ENCODE data around the gene PCNT. TPM values are rescaled to one million over a fixed set of nuclear protein-coding genes. Genes with fewer than 3 reads are reported as not detected.
"Not testable (repeated sequence)": the region's sequence is repeated elsewhere in the genome, so short reads cannot be mapped to it uniquely, and the experiment has no call there.

PCNT gene
- total RNA-seq, 2 donors from 2014 or later = 52.8 to 63.4 TPM

DNA sequence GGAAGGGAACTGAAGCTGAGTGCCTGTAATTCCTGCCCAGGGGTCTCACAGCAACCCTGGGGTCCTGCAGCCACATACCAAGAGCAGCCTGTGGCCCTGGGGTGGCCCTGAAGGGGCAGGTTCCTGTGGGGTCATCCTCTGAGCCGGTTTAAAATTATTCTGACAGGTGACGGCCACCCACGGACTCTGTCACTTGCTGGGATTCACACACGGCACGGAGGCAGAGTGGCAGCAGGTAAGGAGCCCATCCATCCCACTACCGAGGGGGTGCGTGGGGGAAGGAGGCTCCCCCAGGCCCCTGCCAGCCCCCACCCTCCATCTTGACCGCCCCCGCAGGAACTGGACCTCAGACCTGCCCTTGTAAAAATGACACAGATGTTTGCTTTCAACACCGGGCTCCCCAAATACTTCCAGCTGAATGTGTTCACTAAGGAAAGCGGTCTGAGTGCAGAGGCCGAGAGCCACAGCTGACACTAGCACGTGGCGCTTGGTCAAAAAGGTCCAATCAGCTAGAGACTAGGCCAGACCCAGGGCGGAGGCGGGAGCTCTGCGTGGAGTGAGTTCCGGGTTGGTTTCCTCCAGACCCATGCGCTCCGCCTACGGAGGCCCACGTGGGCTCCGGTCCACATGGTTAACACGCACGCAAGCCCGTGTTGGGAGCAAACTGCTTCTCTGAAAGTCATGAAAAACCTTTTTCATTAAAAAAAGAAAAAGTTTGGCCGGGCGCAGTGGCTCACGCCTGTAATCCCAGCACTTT lies 27.8 kb upstream of the PCNT start:
- H3K36me3 Mint-ChIP-seq = peaks cover 7 to 33% of the 10 kb centered on the region in 2 donors
- H3K9me3 Mint-ChIP-seq = no peaks in the 10 kb centered on the region
- ATAC-seq (peak; percentile 61 to 95), DNase-seq (ENCODE audit: low spot score in 2 of 2) (peak; percentile 15 to 71)
- H3K27ac Mint-ChIP-seq = no peak overlapping the region

DNA sequence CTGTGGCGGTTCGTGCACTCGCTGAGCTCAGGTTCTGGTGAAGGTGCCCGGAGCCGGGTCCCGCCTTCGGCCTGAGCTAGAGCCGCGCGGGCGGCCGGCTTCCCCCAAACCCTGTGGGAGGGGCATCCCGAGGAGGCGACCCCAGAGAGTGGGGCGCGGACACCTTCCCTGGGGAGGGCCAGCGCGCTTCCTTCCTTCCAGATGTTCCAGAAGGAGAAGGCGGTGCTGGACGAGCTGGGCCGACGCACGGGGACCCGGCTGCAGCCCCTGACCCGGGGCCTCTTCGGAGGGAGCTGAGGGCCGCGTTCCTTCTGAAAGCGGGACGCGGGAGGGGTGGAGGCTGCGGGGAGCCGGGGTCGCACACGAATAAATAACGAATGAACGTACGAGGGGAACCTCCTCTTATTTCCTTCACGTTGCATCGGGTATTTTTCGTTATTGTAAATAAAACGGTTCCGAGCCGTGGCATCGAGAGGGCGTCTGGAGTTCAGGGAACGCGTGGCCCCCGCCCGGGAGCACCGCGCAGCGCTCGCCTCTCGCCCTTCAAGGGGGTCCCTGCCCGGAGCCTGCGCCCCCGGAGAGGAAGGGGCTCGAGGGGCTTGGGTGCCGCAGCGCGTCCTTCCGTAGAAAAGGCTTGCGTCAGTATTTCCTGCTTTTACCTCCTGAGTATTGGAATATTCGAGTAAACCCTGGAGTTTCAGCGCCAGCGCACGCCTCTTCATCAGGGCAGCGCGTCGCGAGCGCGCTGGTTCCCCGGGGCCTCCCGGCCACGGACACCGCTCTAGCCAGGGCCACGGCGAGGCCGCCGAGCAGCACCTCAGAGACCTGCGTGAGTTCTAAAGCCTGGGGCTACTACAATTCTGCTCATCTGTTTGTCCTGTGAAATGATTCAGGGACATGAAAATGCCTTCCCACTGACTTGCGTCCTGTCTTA lies 26.4 kb upstream of the PCNT start:
- DNase-seq (ENCODE audit: low spot score in 2 of 2) (no peak), ATAC-seq (peak; percentile 11 to 31)
- H3K27ac Mint-ChIP-seq = no peak overlapping the region
- H3K9me3 Mint-ChIP-seq = no peaks in the 10 kb centered on the region
- peaks cover 7 to 26% of the 10 kb centered on the region in 2 donors for H3K36me3 Mint-ChIP-seq

DNA sequence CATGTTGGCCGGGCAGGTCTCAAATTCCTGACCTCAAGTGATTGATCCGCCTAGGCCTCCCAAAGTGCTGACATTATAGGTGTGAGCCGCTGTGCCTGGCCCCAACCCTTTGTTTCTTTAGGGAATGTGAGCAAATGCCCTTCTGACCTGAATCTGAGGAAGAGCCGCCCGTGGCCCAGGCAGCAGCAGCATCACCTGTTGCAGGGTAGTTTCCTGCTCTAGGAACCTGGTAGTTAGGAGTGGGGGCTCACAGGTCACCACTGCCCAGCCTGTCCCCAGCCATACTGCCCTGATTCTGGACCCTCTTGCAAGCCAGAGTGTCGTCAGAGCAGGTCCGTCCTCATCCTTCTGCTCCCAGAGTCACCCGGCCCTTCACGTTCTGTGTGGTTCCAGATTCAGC lies 24.8 kb upstream of the PCNT start:
- H3K27ac Mint-ChIP-seq = no peak overlapping the region
- no peak for DNase-seq (ENCODE audit: low spot score in 2 of 2)
- H3K9me3 Mint-ChIP-seq = no peaks in the 10 kb centered on the region
- peaks cover 7 to 26% of the 10 kb centered on the region in 2 donors for H3K36me3 Mint-ChIP-seq
- no peak for ATAC-seq

DNA sequence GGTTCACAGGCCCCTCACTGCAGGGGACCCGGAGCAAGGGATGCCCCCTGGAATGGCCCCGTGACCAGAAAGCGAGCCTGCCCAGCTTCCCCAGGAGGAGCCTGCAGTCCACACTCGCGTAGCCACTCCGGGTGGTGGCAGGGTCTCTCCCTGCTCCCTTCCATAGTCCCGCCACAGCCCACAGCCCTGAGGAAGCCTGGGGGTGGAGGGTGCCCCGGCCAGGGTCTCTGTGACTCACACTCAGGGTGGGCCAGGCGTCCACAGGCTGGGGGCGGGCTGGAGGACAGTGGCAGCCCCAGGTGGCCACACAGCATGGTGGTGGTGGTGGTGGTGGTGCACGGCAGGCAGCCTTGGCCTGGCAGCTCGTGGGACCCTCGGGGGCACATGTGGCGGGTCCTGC lies 22.2 kb upstream of the PCNT start:
- Mint-ChIP-seq H3K27ac (no peak overlapping the region), H3K9me3 (no peaks in the 10 kb centered on the region), H3K36me3 (peaks cover 15 to 35% of the 10 kb centered on the region in 2 donors)
- no peak for ATAC-seq
- DNase-seq (ENCODE audit: low spot score in 2 of 2) = no peak

DNA sequence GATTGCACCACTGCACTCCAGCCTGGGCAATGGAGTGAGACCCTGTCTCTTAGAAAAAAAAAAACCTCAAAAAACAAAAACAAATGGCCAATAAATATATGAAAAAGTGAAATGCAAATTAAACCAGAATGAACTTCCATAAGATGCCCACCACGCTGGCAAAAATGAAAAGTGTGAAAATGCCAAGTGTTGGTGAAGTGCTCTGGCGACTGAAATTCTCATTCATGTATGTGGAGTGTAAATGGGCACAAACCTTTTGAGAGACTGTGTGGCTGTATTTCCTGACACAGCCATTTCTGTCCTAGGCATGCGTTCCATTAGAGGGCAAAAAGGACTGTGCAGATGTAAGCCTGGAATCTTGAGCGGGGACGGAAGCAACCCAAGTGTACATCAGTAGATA lies 19.5 kb upstream of the PCNT start:
- no peak overlapping the region for H3K27ac Mint-ChIP-seq
- ATAC-seq (no peak), DNase-seq (ENCODE audit: low spot score in 2 of 2) (no peak)
- peaks cover 12 to 23% of the 10 kb centered on the region in 2 donors for H3K36me3 Mint-ChIP-seq
- H3K9me3 Mint-ChIP-seq = no peaks in the 10 kb centered on the region

DNA sequence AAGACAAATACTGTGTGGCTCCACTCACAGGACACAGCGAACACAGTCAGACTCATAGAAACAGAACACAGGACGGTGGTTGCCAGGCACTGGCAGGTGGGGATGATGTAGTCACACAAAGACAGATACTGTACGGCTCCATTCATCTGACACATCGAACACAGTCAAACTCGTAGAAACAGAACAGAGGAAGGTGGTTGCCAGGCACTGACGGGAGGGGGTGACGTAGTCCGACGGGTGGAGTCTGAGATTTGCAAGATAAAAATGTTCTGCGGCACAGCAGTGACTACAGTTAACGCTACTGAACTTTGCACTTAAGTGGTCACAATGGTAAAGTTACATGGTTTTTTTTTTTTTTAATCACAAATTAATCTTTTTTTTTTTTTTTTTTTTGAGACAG lies 19.0 kb upstream of the PCNT start:
- Mint-ChIP-seq H3K27ac (no peak overlapping the region), H3K9me3 (no peaks in the 10 kb centered on the region), H3K36me3 (peaks cover 8 to 18% of the 10 kb centered on the region in 2 donors)
- ATAC-seq = peak; percentile 29 to 37
- DNase-seq (ENCODE audit: low spot score in 2 of 2) = no peak

DNA sequence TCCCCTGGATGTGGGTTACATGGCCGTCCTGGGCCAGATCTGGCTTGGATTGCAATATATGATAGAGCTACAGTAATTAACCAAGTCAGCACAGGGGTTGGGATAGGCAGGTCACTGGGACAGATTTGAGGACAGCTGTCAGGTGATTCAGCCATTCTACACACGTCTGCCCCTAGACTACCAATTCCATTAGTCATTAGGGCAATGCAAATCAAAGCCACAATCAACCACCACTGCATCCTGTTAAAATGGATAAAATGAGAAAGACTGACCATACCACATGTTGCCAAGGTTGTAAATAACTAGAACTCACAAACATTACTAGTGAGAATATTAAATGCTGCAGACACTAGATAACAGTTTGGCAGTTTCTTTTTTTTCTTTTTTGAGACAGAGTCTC lies 16.3 kb upstream of the PCNT start:
- ATAC-seq = peak; percentile 22 to 74
- Mint-ChIP-seq H3K9me3 (no peaks in the 10 kb centered on the region), H3K36me3 (peaks cover 8 to 17% of the 10 kb centered on the region in 2 donors), H3K27ac (peak overlapping the region in 1 of 2 donors; percentile 9)
- no peak for DNase-seq (ENCODE audit: low spot score in 2 of 2)

DNA sequence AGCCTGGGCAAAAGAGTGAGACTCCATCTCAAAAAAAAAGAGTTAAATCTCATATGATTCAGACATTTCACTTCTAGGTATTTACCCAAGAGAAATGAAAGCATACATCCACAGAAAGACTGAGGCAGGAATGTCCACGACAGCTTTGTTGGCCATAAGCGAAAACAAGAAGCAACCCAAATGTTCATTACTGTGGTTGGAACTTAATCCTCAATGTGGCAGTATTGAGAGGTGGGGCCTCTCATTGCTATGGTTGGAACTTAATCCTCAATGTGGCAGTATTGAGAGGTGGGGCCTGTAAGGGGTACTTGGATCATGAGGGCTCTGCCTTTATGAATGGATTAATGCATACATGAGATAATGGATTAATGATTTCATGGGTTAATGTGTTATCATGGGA lies 15.5 kb upstream of the PCNT start:
- H3K9me3 Mint-ChIP-seq = no peaks in the 10 kb centered on the region
- DNase-seq (ENCODE audit: low spot score in 2 of 2) = no peak
- H3K27ac Mint-ChIP-seq = no peak overlapping the region
- H3K36me3 Mint-ChIP-seq = peaks cover 8 to 21% of the 10 kb centered on the region in 2 donors
- ATAC-seq = no peak

DNA sequence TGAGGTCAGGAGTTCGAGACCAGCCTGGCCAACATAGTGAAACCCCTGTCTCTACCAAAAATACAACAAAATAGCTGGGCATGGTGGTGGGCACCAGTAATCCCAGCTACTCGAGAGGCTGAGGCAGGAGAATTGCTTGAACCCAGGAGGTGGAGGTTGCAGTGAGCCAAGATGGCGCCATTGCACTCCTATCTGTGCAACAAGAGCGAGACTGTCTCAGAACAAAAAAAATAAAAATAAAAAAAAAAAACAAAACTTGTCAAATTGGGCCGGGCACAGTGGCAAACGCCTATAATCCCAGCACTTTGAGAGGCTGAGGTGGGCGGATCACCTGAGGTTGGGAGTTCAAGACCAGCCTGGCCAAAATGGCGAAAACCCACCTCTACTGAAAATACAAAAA lies 13.7 kb upstream of the PCNT start:
- not testable (repeated sequence) for DNase-seq (ENCODE audit: low spot score in 2 of 2); H3K27ac Mint-ChIP-seq; ATAC-seq; H3K9me3 Mint-ChIP-seq
- peaks cover 0 to 12% of the 10 kb centered on the region in 2 donors for H3K36me3 Mint-ChIP-seq

DNA sequence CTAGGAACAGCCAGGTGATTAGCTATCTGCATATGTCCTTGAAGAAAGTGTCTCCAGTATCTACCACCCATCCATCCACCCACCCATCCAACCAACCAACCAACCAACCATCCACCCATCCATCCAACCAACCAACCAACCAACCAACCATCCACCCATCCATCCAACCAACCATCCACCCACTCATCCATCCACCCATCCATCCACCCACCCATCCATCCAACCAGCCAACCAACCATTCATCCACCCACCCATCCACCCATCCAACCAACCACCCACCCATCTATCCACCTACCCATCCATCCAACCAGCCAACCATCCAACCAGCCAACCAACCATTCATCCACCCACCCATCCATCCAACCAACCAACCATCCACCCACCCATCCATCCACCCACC lies 12.4 kb upstream of the PCNT start:
- Mint-ChIP-seq H3K9me3 (no peaks in the 10 kb centered on the region), H3K27ac (no peak overlapping the region), H3K36me3 (peaks cover 0 to 12% of the 10 kb centered on the region in 2 donors)
- ATAC-seq (no peak), DNase-seq (ENCODE audit: low spot score in 2 of 2) (no peak)

DNA sequence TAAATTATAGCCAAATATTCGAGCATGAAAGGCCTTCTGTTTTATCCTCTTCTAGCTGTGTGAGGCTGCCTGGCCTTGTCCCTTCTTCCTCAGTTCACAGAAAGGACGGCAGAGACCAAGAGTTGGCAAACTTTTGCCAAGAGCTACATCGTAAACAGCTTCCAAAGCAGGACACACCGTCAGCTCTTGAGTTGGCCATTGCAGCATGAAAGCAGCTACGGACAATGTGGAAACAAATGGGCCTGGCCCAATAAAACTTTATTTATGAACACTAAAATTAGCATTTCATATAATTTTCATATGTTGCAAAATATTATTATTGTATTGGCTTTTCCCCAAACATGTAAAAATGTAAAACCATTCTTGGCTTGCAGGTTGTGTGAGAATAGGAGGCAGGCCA lies 11.0 kb upstream of the PCNT start:
- ATAC-seq (no peak), DNase-seq (ENCODE audit: low spot score in 2 of 2) (no peak)
- Mint-ChIP-seq H3K36me3 (peaks cover 0 to 12% of the 10 kb centered on the region in 2 donors), H3K27ac (peak overlapping the region in 1 of 2 donors; percentile 50), H3K9me3 (no peaks in the 10 kb centered on the region)

DNA sequence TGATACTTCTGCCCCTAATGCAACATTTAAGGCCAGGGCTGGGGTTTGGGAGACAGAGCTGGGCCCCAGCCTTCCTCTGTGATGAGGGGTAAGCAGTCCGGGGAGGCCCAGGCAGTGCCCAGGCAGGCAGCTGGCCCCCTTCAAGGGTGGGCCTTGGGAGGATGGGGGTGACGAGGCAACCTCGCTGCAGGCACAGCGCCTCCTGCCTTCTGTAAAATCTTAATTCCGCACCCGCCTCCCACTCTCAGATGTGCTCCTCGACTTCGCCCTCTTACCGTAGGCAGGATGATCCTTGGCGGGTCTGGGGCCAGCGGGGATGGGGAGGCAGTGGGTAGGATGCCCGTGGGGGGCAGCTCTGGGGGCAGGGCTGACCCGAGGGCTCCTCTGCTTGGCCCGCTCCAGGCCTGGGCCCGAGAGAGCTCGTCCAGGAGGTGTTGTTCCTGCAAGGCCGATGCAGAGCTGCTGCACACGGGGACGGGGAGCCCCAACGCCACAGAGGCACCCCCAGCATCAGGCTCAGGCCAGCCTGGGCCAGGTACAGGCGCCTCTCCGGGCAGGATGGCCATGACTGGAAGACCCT lies 9.4 kb upstream of the PCNT start:
- H3K9me3 Mint-ChIP-seq = no peaks in the 10 kb centered on the region
- no peak overlapping the region for H3K27ac Mint-ChIP-seq
- ATAC-seq (no peak), DNase-seq (ENCODE audit: low spot score in 2 of 2) (no peak)
- H3K36me3 Mint-ChIP-seq = peaks cover 0 to 12% of the 10 kb centered on the region in 2 donors

DNA sequence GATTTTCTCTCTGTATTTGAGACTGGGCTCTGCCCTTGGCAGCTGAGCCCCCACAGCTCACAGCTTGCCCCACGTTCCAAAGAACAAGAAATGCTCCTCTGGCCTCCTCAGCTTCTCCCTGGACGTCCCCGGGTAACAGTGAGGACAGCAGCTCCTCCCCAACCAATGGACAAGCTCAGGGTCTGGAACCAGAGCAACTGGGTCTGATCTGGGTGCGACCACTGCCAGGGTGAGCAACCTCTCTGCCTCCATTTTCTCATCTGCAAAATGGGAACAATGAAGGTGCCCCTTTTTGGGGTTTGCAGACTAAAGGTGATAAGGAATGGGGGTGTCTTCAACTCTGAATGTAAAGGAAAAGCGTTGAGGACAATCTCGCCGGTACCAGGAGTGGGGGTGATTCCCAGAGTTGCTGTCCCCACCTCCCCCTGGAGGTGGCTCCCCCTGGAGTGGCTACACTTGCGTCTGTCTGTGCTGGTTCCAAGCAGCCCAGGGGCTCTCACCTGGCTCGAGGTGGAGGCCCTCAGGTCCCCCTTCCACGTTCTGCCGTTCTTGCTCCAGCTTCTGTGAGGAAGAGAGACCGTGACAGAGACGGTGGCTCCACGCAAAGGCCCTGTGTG lies 7.1 kb upstream of the PCNT start:
- Mint-ChIP-seq H3K27ac (no peak overlapping the region), H3K36me3 (peaks cover 7 to 14% of the 10 kb centered on the region in 2 donors), H3K9me3 (no peaks in the 10 kb centered on the region)
- no peak for ATAC-seq
- DNase-seq (ENCODE audit: low spot score in 2 of 2) = no peak

DNA sequence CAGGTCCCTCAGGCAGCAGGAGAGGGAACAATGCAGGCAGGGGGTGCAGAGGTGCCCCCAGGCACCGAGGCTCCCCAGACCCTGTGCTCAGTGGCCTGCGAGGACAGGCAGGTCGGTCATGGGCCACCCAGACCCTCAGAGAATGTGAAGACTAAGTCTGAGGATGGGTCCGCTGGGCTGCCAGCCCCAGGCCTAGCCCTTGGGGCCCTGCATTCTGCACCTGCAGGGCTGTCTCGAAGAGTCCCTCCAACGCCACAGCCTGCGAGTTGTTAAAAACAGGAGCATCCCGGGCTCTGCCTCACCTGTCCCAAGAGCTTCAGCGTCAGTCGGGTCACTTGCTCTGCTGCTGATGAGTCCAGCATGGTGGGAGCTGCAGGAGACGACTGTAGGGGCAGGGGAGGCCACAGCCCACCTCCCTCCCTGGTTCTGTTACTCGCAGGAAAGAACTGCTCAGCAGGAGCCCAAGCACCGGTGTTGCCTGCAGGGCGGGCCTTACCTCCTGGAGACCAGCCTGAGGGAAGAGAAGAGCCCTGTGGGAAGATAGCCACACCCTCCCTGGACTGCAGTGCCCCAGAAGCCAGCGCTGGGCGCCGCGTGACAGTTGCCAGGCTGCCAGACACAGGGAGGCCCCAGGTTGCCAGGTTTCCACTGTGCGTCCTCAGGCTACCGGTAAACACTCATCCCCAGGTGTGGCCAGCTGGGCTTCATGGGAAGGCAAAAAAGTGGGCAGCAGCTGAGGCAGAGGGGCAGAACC lies 6.1 kb upstream of the PCNT start:
- H3K36me3 Mint-ChIP-seq = peaks cover 18 to 20% of the 10 kb centered on the region in 2 donors
- H3K9me3 Mint-ChIP-seq = no peaks in the 10 kb centered on the region
- peak overlapping the region in 1 of 2 donors; percentile 50 for H3K27ac Mint-ChIP-seq
- ATAC-seq (no peak), DNase-seq (ENCODE audit: low spot score in 2 of 2) (no peak)

DNA sequence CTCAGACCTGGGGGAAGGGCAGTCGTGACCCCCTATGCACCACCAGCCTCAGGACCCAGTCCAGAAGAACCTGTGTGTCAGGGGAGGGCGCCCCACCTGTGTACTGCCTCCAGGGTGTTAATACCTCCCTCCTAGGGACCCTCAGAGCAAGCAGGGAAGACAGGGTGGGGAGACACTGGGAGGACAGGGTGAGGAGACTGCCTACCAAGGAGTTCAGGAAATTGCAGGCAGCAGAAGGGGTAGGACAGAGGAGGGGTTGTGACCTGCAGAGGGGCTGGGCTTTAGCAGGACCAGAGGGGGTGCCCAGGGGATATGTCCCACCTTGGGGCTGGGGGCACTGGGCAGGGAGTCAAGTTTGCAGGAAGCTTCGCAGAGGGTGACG lies 5.5 kb upstream of the PCNT start:
- DNase-seq (ENCODE audit: low spot score in 2 of 2) = no peak
- Mint-ChIP-seq H3K27ac (peak overlapping the region in 1 of 2 donors; percentile 50), H3K9me3 (no peaks in the 10 kb centered on the region), H3K36me3 (peaks cover 24% of the 10 kb centered on the region in 2 donors)
- no peak for ATAC-seq

DNA sequence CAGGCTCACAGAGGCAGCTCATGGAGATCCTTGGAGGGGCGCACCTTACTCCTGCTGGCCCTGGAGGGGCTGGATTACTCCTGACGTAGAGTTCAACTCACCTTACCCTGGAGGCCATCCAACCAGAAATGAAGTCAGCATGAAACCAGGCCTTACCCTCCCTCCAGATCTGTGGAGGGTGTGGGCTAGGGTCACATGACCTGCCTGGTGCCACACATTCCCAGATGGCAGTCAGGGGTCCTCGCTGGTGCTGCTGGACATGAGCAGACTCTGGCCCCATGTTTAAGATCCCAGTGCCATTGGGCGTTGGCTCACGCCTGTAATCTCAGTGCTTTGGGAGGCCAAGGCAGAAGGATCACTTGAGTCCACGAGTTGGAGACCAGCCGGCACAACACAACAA lies 4.8 kb upstream of the PCNT start:
- no peak overlapping the region for H3K27ac Mint-ChIP-seq
- ATAC-seq = no peak
- H3K9me3 Mint-ChIP-seq = no peaks in the 10 kb centered on the region

More for the DNA sequence above, 4.8 kb upstream of the PCNT start:
- DNase-seq (ENCODE audit: low spot score in 2 of 2) = no peak
- peaks cover 24 to 25% of the 10 kb centered on the region in 2 donors for H3K36me3 Mint-ChIP-seq
